Loucy (cell line): Measurements from ENCODE around the gene SLC9C2.

Experiments used
- CTCF ChIP-seq: fragments of 200-600 bp; sonication (generic); conservative IDR thresholded peaks from 2 replicates; pipeline ENCODE4 v1.5.1; 2014; ENCODE audit warnings: mild to moderate bottlenecking, antibody characterized with exemption, low read length
- EZH2phosphoT487 ChIP-seq: fragments of 200-600 bp; IDR thresholded peaks from 2 replicates; pipeline ENCODE4 v1.6.1; 2018; ENCODE audit warnings: antibody characterized with exemption, mild to moderate bottlenecking, moderate library complexity, borderline replicate concordance

- TF ChIP-seq CTCF (no peak), EZH2phosphoT487 (no peak)
Measured at GRCh38 chr1:173488001-173488400, 114.9 kb downstream of the SLC9C2 start.
